ENCODE results near the gene CA5A. TPM values are rescaled to one million over a fixed set of nuclear protein-coding genes. Genes with fewer than 3 reads are reported as not detected.
"Not testable (repeated sequence)": the region's sequence is repeated elsewhere in the genome, so short reads cannot be mapped to it uniquely, and the experiment has no call there.

Gene CA5A
- 0.10 TPM in 1 of 2 replicates, not detected in the other for total RNA-seq (2014; rRNA removed; shearing (Covaris generic))
- not detected in 2 replicates for polyA plus RNA-seq (2014; cell fraction: nucleus; rRNA removed)

GRCh38 chr16:87936375-87937230, at the start of gene CA5A:
TSS of gene CA5A (minus strand) at chr16:87936529. CDS start at chr16:87936450, 79 bp downstream.
- no peak for DNase-seq (ENCODE audit: extremely low read depth, low read depth)

GRCh38 chr16:87985493-87985892, 49.2 kb upstream of the CA5A start:
- not testable (repeated sequence) for DNase-seq (ENCODE audit: extremely low read depth, low read depth)

DNA sequence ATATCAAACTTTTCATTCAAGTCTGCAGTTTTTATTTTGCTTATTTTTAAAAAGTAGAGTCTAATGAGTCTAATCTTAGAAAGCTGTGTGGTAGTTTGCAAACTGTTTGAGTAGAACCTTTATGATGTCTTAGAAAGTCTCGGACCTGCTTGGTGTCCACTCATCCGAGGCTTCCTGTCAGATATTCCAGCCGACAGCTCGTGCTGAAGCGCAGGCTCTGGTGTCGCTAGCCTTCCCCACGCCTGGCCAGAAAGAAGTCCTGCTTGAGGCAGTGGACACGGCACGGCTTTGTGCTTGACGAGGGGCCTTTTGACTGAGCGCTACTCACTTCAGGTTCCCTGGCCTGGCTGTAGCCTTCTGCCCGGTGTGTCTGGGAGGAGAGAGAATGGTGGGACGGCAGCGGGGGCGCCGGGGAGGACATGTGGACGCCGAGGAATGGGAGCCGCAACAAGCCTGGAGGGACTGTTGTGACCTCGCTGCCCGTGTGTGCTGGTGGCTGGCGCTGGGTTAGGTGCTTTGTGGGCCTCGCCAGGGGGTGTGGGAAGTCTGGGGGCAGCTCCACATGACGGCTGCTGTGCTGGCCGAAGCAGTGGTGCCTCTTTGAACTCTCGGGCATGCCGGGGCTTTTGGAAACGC, 48.4 kb upstream of the CA5A start:
- DNase-seq (ENCODE audit: extremely low read depth, low read depth): no peak

DNA sequence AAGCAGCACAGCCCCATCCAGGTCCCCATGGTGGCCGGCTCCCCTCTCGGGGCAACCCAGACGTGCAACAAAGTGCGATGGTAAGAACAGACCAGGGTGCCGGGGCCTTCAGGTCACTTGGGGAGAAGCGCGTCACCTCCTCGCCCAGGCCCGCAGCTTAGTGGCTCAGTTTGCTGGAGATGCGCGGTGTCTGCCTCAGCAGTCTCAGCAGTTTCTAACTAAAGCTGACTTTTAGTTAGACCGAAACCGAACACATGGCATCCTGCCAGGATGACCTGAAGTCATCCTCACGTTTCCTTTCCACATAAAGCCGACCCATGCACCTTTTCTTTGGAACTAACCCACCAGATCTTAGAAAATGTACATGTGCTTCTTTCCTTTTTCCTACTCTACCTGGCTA, 47.9 kb upstream of the CA5A start:
- not testable (repeated sequence) for DNase-seq (ENCODE audit: extremely low read depth, low read depth)

GRCh38 chr16:87983737-87984097, 47.4 kb upstream of the CA5A start:
- not testable (repeated sequence) for DNase-seq (ENCODE audit: extremely low read depth, low read depth)

DNA sequence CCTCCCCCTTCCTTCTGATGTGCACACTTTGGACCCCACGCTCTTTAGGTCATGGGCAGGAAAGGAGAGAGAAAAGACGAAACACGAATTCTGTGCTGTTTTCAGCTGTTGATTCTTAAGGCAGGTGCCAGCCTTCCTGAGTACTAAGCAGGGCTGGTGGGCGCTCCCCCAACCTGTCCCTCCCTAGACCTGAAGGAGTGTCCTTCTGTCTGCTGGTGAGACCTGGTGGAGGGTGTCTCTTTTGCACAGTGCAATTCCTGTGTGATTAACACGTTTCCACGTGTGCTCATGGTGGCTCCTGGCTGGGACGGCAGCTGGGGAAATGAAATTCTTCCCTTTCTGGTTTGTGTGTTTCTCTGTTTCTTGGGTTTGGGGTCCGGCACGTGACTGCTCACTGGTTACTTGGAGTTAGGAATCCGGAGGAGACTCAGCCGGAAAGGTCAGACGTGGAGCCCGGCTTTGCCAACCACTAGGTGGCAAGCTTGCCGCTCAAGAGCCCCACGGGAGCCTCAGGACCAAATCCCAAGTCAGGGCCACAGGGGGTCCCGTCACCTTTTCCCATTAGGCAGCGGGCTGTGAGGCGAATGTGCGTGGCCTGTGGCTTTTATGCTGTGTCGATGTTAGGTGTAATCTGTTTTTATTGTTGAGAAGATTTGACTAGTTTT, 46.9 kb upstream of the CA5A start:
- not testable (repeated sequence) for DNase-seq (ENCODE audit: extremely low read depth, low read depth)

- DNase-seq (ENCODE audit: extremely low read depth, low read depth): no peak
These were observed 46.3 kb upstream of the CA5A start for GRCh38 chr16:87982581-87983041.

GRCh38 chr16:87981376-87981775, 45.0 kb upstream of the CA5A start:
- not testable (repeated sequence) for DNase-seq (ENCODE audit: extremely low read depth, low read depth)

- not testable (repeated sequence) for DNase-seq (ENCODE audit: extremely low read depth, low read depth)
These were observed 43.7 kb upstream of the CA5A start for GRCh38 chr16:87979911-87980630.

DNA sequence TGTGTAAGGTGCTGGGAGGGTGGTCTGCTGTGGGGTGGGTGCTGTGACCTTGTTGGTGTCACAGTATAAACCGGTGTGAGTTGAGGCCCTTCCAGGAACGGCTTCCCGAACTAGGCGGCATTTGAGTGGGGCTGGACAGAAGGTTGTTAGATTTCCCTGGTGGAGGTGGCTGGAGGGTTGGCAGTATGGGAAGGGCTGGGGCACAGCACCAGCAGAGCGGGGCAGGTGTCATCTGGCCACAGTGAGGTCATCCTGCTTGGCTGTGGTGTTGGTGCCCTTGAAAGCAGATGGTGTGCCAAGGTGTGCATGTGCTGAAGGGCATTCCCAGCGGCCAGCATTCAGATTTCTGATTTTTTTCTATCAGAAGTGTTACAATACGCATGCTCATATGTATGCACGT, 43.0 kb upstream of the CA5A start:
- no peak for DNase-seq (ENCODE audit: extremely low read depth, low read depth)

DNA sequence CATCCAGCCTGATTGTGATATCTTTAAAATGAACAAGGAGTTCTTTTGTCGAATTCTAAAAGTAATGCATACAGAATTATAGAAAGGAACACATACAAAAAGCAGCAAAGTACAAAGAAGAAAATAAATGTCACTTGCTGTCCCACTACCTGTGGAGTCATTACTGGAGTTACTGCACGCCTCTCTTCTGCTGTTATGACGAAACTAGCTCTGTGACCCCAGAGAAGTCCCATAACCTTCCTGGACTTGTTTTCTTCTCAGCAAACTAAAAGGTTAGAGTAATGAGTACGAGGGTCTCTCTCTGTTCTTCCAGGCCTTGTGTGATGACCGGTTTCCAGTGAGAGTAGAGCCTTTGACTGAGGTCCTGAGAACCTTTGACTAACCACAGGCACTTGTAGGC, 41.8 kb upstream of the CA5A start:
- no peak for DNase-seq (ENCODE audit: extremely low read depth, low read depth)

DNA sequence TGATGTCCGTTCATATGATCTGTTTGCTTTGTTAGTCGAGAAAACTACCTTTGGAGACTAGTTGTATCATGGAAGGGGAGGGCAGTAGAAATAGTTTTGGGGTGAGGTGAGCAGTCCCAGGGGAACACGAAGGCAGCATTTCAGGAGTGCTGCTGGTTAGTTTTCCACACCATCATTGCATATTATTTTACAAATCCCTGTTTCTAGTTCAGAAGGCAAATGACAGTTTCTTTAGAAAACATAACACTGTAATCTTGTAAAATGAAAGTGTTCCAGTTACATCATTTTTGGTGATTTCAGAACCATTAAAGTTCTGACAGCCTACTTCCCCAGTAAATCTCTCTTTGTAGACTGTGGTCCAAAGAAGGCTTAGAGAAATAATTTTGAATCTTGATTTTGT, 40.3 kb upstream of the CA5A start:
- DNase-seq (ENCODE audit: extremely low read depth, low read depth): no peak

GRCh38 chr16:87974178-87974577, 37.8 kb upstream of the CA5A start:
- DNase-seq (ENCODE audit: extremely low read depth, low read depth): no peak

- DNase-seq (ENCODE audit: extremely low read depth, low read depth): no peak
These were observed 37.4 kb upstream of the CA5A start for GRCh38 chr16:87973717-87974116.

- DNase-seq (ENCODE audit: extremely low read depth, low read depth): no peak
These were observed 35.6 kb upstream of the CA5A start for GRCh38 chr16:87971933-87972332.

- no peak for DNase-seq (ENCODE audit: extremely low read depth, low read depth)
These were observed 33.9 kb upstream of the CA5A start for GRCh38 chr16:87970186-87970585.

GRCh38 chr16:87968541-87968940, 32.2 kb upstream of the CA5A start:
- no peak for DNase-seq (ENCODE audit: extremely low read depth, low read depth)

DNA sequence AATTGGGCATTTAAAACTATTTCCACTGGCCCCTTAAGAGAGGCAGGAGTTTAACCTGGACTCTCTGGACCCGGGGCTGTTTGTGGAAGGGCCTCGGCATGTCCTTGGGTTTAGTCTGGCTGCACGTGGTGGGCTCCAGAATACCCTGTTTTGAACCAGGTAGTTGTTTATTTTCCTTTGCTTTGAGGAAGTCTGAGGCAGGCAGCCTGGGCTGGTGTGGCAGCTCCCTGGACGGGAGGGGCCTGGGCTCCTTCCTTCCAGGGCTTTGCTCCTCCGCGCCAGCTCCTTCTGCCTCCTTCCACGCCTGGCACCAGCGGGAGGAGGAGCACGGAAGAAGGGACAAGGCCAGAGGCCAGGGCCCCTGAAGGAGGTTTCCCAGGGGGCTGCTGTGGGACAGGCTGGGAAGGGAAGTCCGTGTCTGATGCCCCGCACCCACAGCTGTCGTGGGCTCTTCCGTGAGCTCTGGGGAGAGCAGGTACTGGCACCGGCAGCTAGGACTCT, 30.4 kb upstream of the CA5A start:
- DNase-seq (ENCODE audit: extremely low read depth, low read depth): no peak

DNA sequence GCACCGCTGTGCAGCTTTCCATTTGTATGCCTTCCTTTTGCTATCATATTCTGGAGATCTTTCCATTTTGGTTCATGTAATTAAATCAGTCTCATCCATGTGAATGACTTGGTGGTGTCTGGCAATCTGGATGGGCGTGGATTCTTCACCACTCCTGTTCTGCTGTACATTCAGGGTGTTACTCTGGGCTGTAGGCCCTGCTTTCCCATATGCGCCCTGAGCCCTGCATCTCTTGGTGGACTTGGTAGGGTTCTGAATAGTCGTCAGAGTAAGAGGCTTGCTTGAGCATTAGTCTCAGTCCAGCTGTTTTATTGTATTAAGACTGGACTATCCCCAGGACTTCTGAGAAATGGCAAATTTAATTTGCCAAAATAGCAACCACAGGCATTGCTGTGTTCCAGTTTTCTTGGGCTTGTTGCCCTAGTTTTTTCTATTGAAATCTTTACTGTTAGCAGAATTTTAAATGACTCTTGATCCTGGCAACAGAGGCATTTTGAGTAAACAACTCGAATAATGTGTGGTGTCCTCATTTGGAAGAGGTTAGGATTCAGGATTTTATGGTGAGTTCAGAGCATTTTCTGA, 29.8 kb upstream of the CA5A start:
- DNase-seq (ENCODE audit: extremely low read depth, low read depth): no peak

- DNase-seq (ENCODE audit: extremely low read depth, low read depth): no peak
These were observed 29.1 kb upstream of the CA5A start for GRCh38 chr16:87965417-87965816.

Data from NCI-H460 (cell line).